ENCODE measurements around the gene IRF2BP1.

DNA sequence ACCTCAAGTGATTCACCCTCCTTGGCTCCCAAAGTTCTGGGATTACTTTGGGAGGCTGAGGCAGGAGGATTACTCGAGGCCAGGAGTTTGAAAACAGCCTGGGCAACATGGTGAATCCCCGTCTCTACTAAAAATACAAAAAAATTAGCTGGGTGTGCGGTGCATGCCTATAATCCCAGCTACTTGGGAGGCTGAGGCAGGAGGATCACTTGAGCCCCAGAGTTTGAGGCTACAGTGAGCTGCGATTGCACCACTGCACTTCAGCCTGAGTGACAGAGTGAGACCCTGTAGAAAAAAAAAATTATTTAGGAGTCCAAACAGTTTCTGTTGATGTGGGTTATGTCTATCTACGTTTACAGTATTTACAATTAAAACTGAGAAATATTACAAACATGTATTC, 15.1 kb downstream of the IRF2BP1 start:
- no peak for TF ChIP-seq POLR2A (IDR thresholded peaks at IDR 0.05; ENCODE audit: low read length)
- no peak for TF ChIP-seq GATA1 (IDR thresholded peaks at IDR 0.05; ENCODE audit: low read depth, low read length)

Data from erythroblast (primary cell).